BJ (cell line): ENCODE results near the gene APOC3. TPM values are rescaled to one million over a fixed set of nuclear protein-coding genes. Genes with fewer than 3 reads are reported as not detected.

Experiments used
- polyA plus RNA-seq: library from polyadenylated mRNA; depleted of rRNA; stranded (reverse); fragments of >200 nt; gene quantifications from 2 replicates; pipeline ENCODE4 v1.2.3, GENCODE V29; 2011; rRNA removed

Gene APOC3
- polyA plus RNA-seq, 1 experiment, result not detected

Other genes with a start within 250 kb of the APOC3 start
- 11.7 and 13.6 TPM in 2 replicates for gene BUD13, start 56.9 kb upstream of the APOC3 start, polyA plus RNA-seq
- gene ZPR1, start 41.9 kb upstream of the APOC3 start, polyA plus RNA-seq, result 51.0 and 63.8 TPM in 2 replicates
- gene APOA5, start 38.0 kb upstream of the APOC3 start, polyA plus RNA-seq, result not detected in 2 replicates
- not detected in 2 replicates for gene APOA4, start 6.6 kb upstream of the APOC3 start, polyA plus RNA-seq
- not detected in 2 replicates for gene APOA1, start 7.7 kb downstream of the APOC3 start, polyA plus RNA-seq